Karpas-422 (cell line): ENCODE results near the gene SATB2. TPM values are rescaled to one million over a fixed set of nuclear protein-coding genes. Genes with fewer than 3 reads are reported as not detected.
A peak's percentile ranks its signal among the peaks of the same experiment; 100 is the strongest.

ENCODE experiments used
- DNase-seq: peaks from one replicate; pipeline ENCODE4 v3.0.0-alpha.2; 2015
- H2AFZ ChIP-seq: fragments of 200-600 bp; sonication (generic); 2 replicates; pipeline ENCODE4 v1.6.1; 2014; ENCODE audit warnings: antibody characterized with exemption, low read length, mixed read lengths
- H3K27ac ChIP-seq: fragments of 200-600 bp; sonication (generic); 2 replicates; pipeline ENCODE4 v1.5.1; 2014; ENCODE audit warnings: mild to moderate bottlenecking, low read length, moderate library complexity
- H3K27me3 ChIP-seq: fragments of 200-600 bp; sonication (generic); 2 replicates; pipeline ENCODE4 v1.6.1; 2014; ENCODE audit warnings: low read length, mixed read lengths
- H3K36me3 ChIP-seq: fragments of 200-600 bp; sonication (generic); 2 replicates; pipeline ENCODE4 v1.6.1; 2014; ENCODE audit warnings: low read length, mixed read lengths; ENCODE audit not compliant: insufficient read depth
- H3K4me1 ChIP-seq: fragments of 200-600 bp; sonication (generic); 2 replicates; pipeline ENCODE4 v1.6.1; 2014; ENCODE audit warnings: mild to moderate bottlenecking, low read length, mixed read lengths
- H3K4me2 ChIP-seq: fragments of 200-600 bp; sonication (generic); 2 replicates; pipeline ENCODE4 v1.6.1; 2014; ENCODE audit warnings: low read length, low read depth, mild to moderate bottlenecking; ENCODE audit not compliant: poor library complexity, severe bottlenecking
- H3K4me3 ChIP-seq: fragments of 200-600 bp; sonication (generic); 2 replicates; pipeline ENCODE4 v1.5.1; 2014; ENCODE audit warnings: mild to moderate bottlenecking, antibody characterized with exemption, low read length, mixed read lengths
- H3K79me2 ChIP-seq: fragments of 200-600 bp; sonication (generic); 2 replicates; pipeline ENCODE4 v1.6.1; 2014; ENCODE audit warnings: mild to moderate bottlenecking, low read length, mixed read lengths
- H3K9ac ChIP-seq: fragments of 200-600 bp; sonication (generic); 2 replicates; pipeline ENCODE4 v1.6.0; 2014; ENCODE audit warnings: low read length
- H3K9me2 ChIP-seq: fragments of 200-600 bp; sonication (generic), shearing (Covaris generic); replicated peaks from 2 replicates; pipeline ENCODE4 v1.6.0; 2014; ENCODE audit warnings: mild to moderate bottlenecking, low read length, moderate library complexity; ENCODE audit not compliant: insufficient read depth
- H3K9me3 ChIP-seq: fragments of 300-700, 200-600 bp; sonication (generic); 2 replicates; pipeline ENCODE4 v1.6.1; 2014; ENCODE audit warnings: low read length, mixed read lengths
- H4K20me1 ChIP-seq: fragments of 200-600 bp; sonication (generic); 2 replicates; pipeline ENCODE4 v1.6.1; 2014; ENCODE audit warnings: mild to moderate bottlenecking, antibody characterized with exemption, low read length, low read depth; ENCODE audit not compliant: insufficient read depth
- total RNA-seq: library from RNA; depleted of rRNA; stranded (reverse); fragments of >200 nt; shearing (Covaris generic); gene quantifications from 2 replicates; pipeline ENCODE4 v1.2.3, GENCODE V29; 2014; ENCODE audit warnings: low replicate concordance

SATB2 gene
- total RNA-seq, 1 experiment from 2014 or later = 5.7 TPM

DNA sequence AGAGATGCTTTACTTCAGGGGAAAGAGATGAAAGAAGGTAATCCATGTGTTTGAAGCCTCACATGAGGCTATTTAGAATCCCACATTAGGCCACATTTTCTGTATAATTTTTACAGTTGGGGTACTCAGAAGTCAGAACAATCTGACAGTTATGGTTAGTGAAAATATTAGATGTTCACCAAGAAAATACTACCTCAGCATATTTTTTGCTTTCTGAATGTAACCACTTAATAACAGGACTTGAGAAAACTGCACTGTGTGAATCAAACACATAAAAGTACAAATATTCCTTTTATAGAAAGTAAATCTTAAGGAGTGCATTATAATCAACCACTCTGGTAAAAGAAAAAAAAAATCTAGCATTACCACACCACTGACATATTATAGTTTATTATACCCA lies 169.3 kb downstream of the SATB2 start:
- H2AFZ ChIP-seq = no peak overlapping the region
- no peaks in the 10 kb centered on the region for H3K36me3 ChIP-seq
- no peak for DNase-seq
- no peak overlapping the region for H3K4me3 ChIP-seq
- no peaks in the 10 kb centered on the region for H3K79me2 ChIP-seq
- H3K9me2 ChIP-seq = no peaks in the 10 kb centered on the region
- no peak overlapping the region for H3K9ac ChIP-seq
- no peaks in the 10 kb centered on the region for H4K20me1 ChIP-seq
- no peaks in the 10 kb centered on the region for H3K4me1 ChIP-seq
- H3K9me3 ChIP-seq = no peaks in the 10 kb centered on the region
- H3K4me2 ChIP-seq = no peak overlapping the region
- no peak overlapping the region for H3K27ac ChIP-seq
- H3K27me3 ChIP-seq = no peaks in the 10 kb centered on the region

DNA sequence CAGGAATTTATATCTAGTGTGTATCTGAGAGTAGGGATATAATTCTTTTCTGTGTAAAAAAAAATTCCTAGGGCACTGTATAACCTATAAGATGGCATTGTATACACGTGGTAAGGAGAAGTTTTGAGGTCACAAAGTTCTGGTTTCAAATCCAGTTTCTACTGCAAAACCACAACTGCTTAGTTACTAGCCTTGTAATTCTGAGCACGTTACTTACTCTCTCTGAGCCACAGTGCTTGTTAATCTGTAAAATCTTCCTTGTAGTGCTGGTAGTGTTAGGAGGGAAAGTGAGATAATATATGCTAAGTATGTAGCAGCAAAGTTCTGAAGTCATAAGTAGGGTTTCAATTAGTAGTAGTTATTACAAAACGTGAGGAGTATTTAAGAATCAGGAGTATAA lies 175.4 kb downstream of the SATB2 start:
- no peaks in the 10 kb centered on the region for H3K36me3 ChIP-seq
- no peak overlapping the region for H2AFZ ChIP-seq
- H3K4me2 ChIP-seq = no peak overlapping the region
- no peaks in the 10 kb centered on the region for H3K9me2 ChIP-seq
- no peaks in the 10 kb centered on the region for H3K4me1 ChIP-seq
- H3K9me3 ChIP-seq = no peaks in the 10 kb centered on the region
- H3K27me3 ChIP-seq = no peaks in the 10 kb centered on the region
- DNase-seq = no peak
- no peaks in the 10 kb centered on the region for H3K79me2 ChIP-seq
- no peak overlapping the region for H3K9ac ChIP-seq
- no peak overlapping the region for H3K27ac ChIP-seq
- no peaks in the 10 kb centered on the region for H4K20me1 ChIP-seq
- no peak overlapping the region for H3K4me3 ChIP-seq

GRCh38 chr2:199279146-199279545 lies 178.6 kb downstream of the SATB2 start:
- Histone ChIP-seq H3K79me2 (no peaks in the 10 kb centered on the region), H3K9me3 (no peaks in the 10 kb centered on the region), H4K20me1 (no peaks in the 10 kb centered on the region), H3K27ac (no peak overlapping the region), H3K9me2 (no peaks in the 10 kb centered on the region), H3K4me2 (no peak overlapping the region), H3K36me3 (no peaks in the 10 kb centered on the region), H2AFZ (no peak overlapping the region), H3K4me3 (no peak overlapping the region), H3K9ac (no peak overlapping the region), H3K27me3 (no peaks in the 10 kb centered on the region), H3K4me1 (no peaks in the 10 kb centered on the region)
- DNase-seq = no peak

- H3K27ac ChIP-seq = no peak overlapping the region
- DNase-seq = no peak
- no peaks in the 10 kb centered on the region for H3K27me3 ChIP-seq
- no peaks in the 10 kb centered on the region for H3K9me3 ChIP-seq
- H2AFZ ChIP-seq = no peak overlapping the region
- no peaks in the 10 kb centered on the region for H3K36me3 ChIP-seq
- no peaks in the 10 kb centered on the region for H3K79me2 ChIP-seq
- H3K4me3 ChIP-seq = no peak overlapping the region
- no peaks in the 10 kb centered on the region for H3K4me1 ChIP-seq
- no peak overlapping the region for H3K9ac ChIP-seq
- no peaks in the 10 kb centered on the region for H4K20me1 ChIP-seq
- H3K9me2 ChIP-seq = no peaks in the 10 kb centered on the region
- no peak overlapping the region for H3K4me2 ChIP-seq
Measured at GRCh38 chr2:199278099-199278498, 179.6 kb downstream of the SATB2 start.

- DNase-seq = no peak
- Histone ChIP-seq H3K79me2 (no peaks in the 10 kb centered on the region), H3K9me3 (no peaks in the 10 kb centered on the region), H3K4me2 (no peak overlapping the region), H3K27me3 (no peaks in the 10 kb centered on the region), H4K20me1 (no peaks in the 10 kb centered on the region), H3K9ac (no peak overlapping the region), H3K4me1 (no peaks in the 10 kb centered on the region), H3K9me2 (no peaks in the 10 kb centered on the region), H3K36me3 (no peaks in the 10 kb centered on the region), H3K4me3 (no peak overlapping the region), H2AFZ (no peak overlapping the region), H3K27ac (no peak overlapping the region)
Measured at GRCh38 chr2:199273042-199273511, 184.7 kb downstream of the SATB2 start.

- no peaks in the 10 kb centered on the region for H3K79me2 ChIP-seq
- H4K20me1 ChIP-seq = no peaks in the 10 kb centered on the region
- no peak overlapping the region for H3K9ac ChIP-seq
- no peak overlapping the region for H3K27ac ChIP-seq
- H3K4me1 ChIP-seq = peaks cover 4% of the 10 kb centered on the region; the same call in 1 of the 2 replicates
- H3K9me2 ChIP-seq = no peaks in the 10 kb centered on the region
- no peak overlapping the region for H3K4me2 ChIP-seq
- no peak overlapping the region for H3K4me3 ChIP-seq
- no peaks in the 10 kb centered on the region for H3K9me3 ChIP-seq
- no peaks in the 10 kb centered on the region for H3K27me3 ChIP-seq
- no peak for DNase-seq
- H2AFZ ChIP-seq = no peak overlapping the region
- H3K36me3 ChIP-seq = no peaks in the 10 kb centered on the region
Measured at GRCh38 chr2:199261936-199262335, 195.8 kb downstream of the SATB2 start.

- Histone ChIP-seq H3K9ac (no peak overlapping the region), H3K27me3 (no peaks in the 10 kb centered on the region), H3K36me3 (no peaks in the 10 kb centered on the region), H3K9me2 (no peaks in the 10 kb centered on the region), H3K79me2 (no peaks in the 10 kb centered on the region), H3K4me2 (no peak overlapping the region), H3K4me3 (no peak overlapping the region), H2AFZ (no peak overlapping the region), H4K20me1 (no peaks in the 10 kb centered on the region), H3K9me3 (no peaks in the 10 kb centered on the region), H3K27ac (no peak overlapping the region), H3K4me1 (peaks cover 4% of the 10 kb centered on the region; the same call in 1 of the 2 replicates)
- DNase-seq = no peak
Measured at GRCh38 chr2:199261239-199261638, 196.5 kb downstream of the SATB2 start.

DNA sequence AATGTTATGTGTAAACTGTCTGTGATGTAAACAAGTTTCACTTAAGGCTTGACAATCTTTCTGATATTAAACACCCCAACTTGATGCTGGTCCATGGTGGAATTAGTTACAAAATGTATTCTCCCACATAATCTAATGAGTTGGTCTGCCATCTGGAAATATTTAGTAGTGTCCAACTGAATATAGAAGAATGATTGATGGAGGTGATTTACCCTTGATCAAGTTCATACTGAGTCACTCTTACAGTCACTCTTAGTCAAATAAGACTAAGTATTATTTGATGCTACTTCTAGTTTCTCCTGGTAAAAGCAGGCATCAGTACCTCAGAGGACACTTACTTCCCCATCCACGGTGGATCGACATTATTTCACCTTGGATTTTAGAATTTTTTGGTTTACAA lies 198.1 kb downstream of the SATB2 start:
- H3K27me3 ChIP-seq = no peaks in the 10 kb centered on the region
- no peak overlapping the region for H3K4me3 ChIP-seq
- no peaks in the 10 kb centered on the region for H3K9me2 ChIP-seq
- no peaks in the 10 kb centered on the region for H3K79me2 ChIP-seq
- H3K4me1 ChIP-seq = peaks cover 4% of the 10 kb centered on the region; the same call in 1 of the 2 replicates
- no peak overlapping the region for H3K9ac ChIP-seq
- H3K27ac ChIP-seq = no peak overlapping the region
- no peak overlapping the region for H2AFZ ChIP-seq
- no peak for DNase-seq
- H3K4me2 ChIP-seq = no peak overlapping the region
- no peaks in the 10 kb centered on the region for H3K36me3 ChIP-seq
- no peaks in the 10 kb centered on the region for H4K20me1 ChIP-seq
- no peaks in the 10 kb centered on the region for H3K9me3 ChIP-seq

- H3K9ac ChIP-seq = no peak overlapping the region
- H3K36me3 ChIP-seq = no peaks in the 10 kb centered on the region
- H3K4me1 ChIP-seq = peaks cover 4% of the 10 kb centered on the region; the same call in 1 of the 2 replicates
- H3K9me2 ChIP-seq = no peaks in the 10 kb centered on the region
- no peaks in the 10 kb centered on the region for H3K27me3 ChIP-seq
- no peaks in the 10 kb centered on the region for H3K9me3 ChIP-seq
- H3K4me3 ChIP-seq = no peak overlapping the region
- peak; percentile 47 for DNase-seq
- H3K79me2 ChIP-seq = no peaks in the 10 kb centered on the region
- H2AFZ ChIP-seq = no peak overlapping the region
- no peaks in the 10 kb centered on the region for H4K20me1 ChIP-seq
- no peak overlapping the region for H3K27ac ChIP-seq
- no peak overlapping the region for H3K4me2 ChIP-seq
Measured at GRCh38 chr2:199258291-199258690, 199.4 kb downstream of the SATB2 start.
